Measurements from ENCODE around the gene VEGFA.

VEGFA gene

DNA sequence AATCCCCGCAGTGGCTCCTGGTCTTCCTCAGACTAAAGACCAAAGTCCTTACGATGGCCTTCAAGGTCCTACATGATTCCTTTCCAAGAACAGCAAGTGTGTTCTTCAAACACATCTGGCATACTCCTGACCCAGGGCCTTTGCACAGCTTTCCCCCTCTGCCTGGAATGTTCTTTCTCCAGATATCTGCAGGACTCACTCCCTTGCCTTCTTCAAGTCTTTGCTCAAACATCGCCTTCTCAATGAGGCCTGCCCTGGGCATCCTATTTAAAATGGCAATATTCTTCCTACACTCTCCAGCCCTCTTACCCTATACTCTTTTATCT is 30.2 kb downstream of the VEGFA start:
- Histone ChIP-seq H3K14ac (ENCODE audit: low read length) (no peak overlapping the region), H3K9me3 (ENCODE audit: insufficient read depth, low read depth, low read length) (no peaks in the 10 kb centered on the region), H3K23ac (ENCODE audit: low read length) (no peak overlapping the region), H3K79me2 (ENCODE audit: control insufficient read depth, insufficient read depth, low read length, poor library complexity) (peaks cover 2% of the 10 kb centered on the region), H3K36me3 (ENCODE audit: control insufficient read depth in 1 of 2, insufficient read depth in 2 of 2, low read length in 2 of 2) (no peaks in the 10 kb centered on the region), H3K4me2 (ENCODE audit: low read length) (no peak overlapping the region), H2BK120ac (ENCODE audit: insufficient read depth, low read length, poor library complexity) (no peak overlapping the region), H3K18ac (ENCODE audit: low read length) (no peak overlapping the region), H3K27ac (ENCODE audit: low read depth, low read length) (no peak overlapping the region), H4K12ac (ENCODE audit: low read depth, low read length) (no peak overlapping the region), H4K91ac (ENCODE audit: low read depth, low read length) (peak overlapping the region; percentile 94), H3K27me3 (ENCODE audit: insufficient read depth, low read length) (no peaks in the 10 kb centered on the region), H2AFZ (ENCODE audit: insufficient read depth, low read length, poor library complexity) (no peak overlapping the region), H2BK5ac (ENCODE audit: low read depth, low read length, poor library complexity) (no peak overlapping the region), H2BK12ac (ENCODE audit: low read length) (peak overlapping the region; percentile 76), H3K79me1 (ENCODE audit: low read length) (peaks cover 33% of the 10 kb centered on the region), H3K4me3 (ENCODE audit: low read depth, low read length) (no peak overlapping the region), H3K4ac (ENCODE audit: low read depth, low read length) (no peak overlapping the region), H2AK5ac (ENCODE audit: low read length) (peak overlapping the region; percentile 36), H3K4me1 (ENCODE audit: control insufficient read depth in 1 of 2, insufficient read depth in 2 of 2, low read length in 2 of 2) (peaks cover 36 to 44% of the 10 kb centered on the region in 2 experiments), H4K8ac (ENCODE audit: low read depth, low read length) (no peak overlapping the region), H3K9ac (ENCODE audit: low read length) (no peak overlapping the region)
- WGBS (ENCODE audit: extremely low coverage, insufficient coverage, insufficient read length), result no CpG with 5 or more reads among the region's 3 CpGs
- no peak for DNase-seq

- WGBS (ENCODE audit: extremely low coverage, insufficient coverage, insufficient read length), result no CpG with 5 or more reads among the region's 10 CpGs
- Histone ChIP-seq H3K36me3 (ENCODE audit: control insufficient read depth in 1 of 2, insufficient read depth in 2 of 2, low read length in 2 of 2) (no peaks in the 10 kb centered on the region), H2AFZ (ENCODE audit: insufficient read depth, low read length, poor library complexity) (no peak overlapping the region), H3K4me2 (ENCODE audit: low read length) (no peak overlapping the region), H4K91ac (ENCODE audit: low read depth, low read length) (peak overlapping the region; percentile 44), H3K27me3 (ENCODE audit: insufficient read depth, low read length) (no peaks in the 10 kb centered on the region), H3K79me2 (ENCODE audit: control insufficient read depth, insufficient read depth, low read length, poor library complexity) (peaks cover 2% of the 10 kb centered on the region), H2AK5ac (ENCODE audit: low read length) (peak overlapping the region; percentile 79), H3K4me1 (ENCODE audit: control insufficient read depth in 1 of 2, insufficient read depth in 2 of 2, low read length in 2 of 2) (peaks cover 39 to 47% of the 10 kb centered on the region in 2 experiments), H3K27ac (ENCODE audit: low read depth, low read length) (no peak overlapping the region), H3K4ac (ENCODE audit: low read depth, low read length) (no peak overlapping the region), H3K9ac (ENCODE audit: low read length) (no peak overlapping the region), H4K8ac (ENCODE audit: low read depth, low read length) (no peak overlapping the region), H3K79me1 (ENCODE audit: low read length) (peaks cover 36% of the 10 kb centered on the region), H4K12ac (ENCODE audit: low read depth, low read length) (no peak overlapping the region), H3K9me3 (ENCODE audit: insufficient read depth, low read depth, low read length) (no peaks in the 10 kb centered on the region), H3K4me3 (ENCODE audit: low read depth, low read length) (no peak overlapping the region), H2BK5ac (ENCODE audit: low read depth, low read length, poor library complexity) (no peak overlapping the region), H3K23ac (ENCODE audit: low read length) (no peak overlapping the region), H2BK120ac (ENCODE audit: insufficient read depth, low read length, poor library complexity) (peak overlapping the region; percentile 26), H2BK12ac (ENCODE audit: low read length) (peak overlapping the region; percentile 1), H3K14ac (ENCODE audit: low read length) (no peak overlapping the region), H3K18ac (ENCODE audit: low read length) (no peak overlapping the region)
- peak in 1 of 2 donors; percentile 9 for DNase-seq
Observed at GRCh38 chr6:43800746-43801494, 30.9 kb downstream of the VEGFA start.

- no peak overlapping the region for H2AFZ ChIP-seq (ENCODE audit: insufficient read depth, low read length, poor library complexity)
- H3K4me3 ChIP-seq (ENCODE audit: low read depth, low read length), result no peak overlapping the region
- H3K18ac ChIP-seq (ENCODE audit: low read length), result no peak overlapping the region
- H4K8ac ChIP-seq (ENCODE audit: low read depth, low read length), result no peak overlapping the region
- no peak overlapping the region for H3K14ac ChIP-seq (ENCODE audit: low read length)
- H3K9me3 ChIP-seq (ENCODE audit: insufficient read depth, low read depth, low read length), result no peaks in the 10 kb centered on the region
- no peak for DNase-seq
- H2AK5ac ChIP-seq (ENCODE audit: low read length), result peak overlapping the region; percentile 55
- peak overlapping the region; percentile 29 for H2BK12ac ChIP-seq (ENCODE audit: low read length)
- no peak overlapping the region for H3K27ac ChIP-seq (ENCODE audit: low read depth, low read length)
- H3K9ac ChIP-seq (ENCODE audit: low read length), result no peak overlapping the region
- H3K4ac ChIP-seq (ENCODE audit: low read depth, low read length), result no peak overlapping the region
- no peaks in the 10 kb centered on the region for H3K27me3 ChIP-seq (ENCODE audit: insufficient read depth, low read length)
- peaks cover 2% of the 10 kb centered on the region for H3K79me2 ChIP-seq (ENCODE audit: control insufficient read depth, insufficient read depth, low read length, poor library complexity)
- H3K79me1 ChIP-seq (ENCODE audit: low read length), result peaks cover 36% of the 10 kb centered on the region
- H3K4me2 ChIP-seq (ENCODE audit: low read length), result no peak overlapping the region
- H4K91ac ChIP-seq (ENCODE audit: low read depth, low read length), result peak overlapping the region; percentile 30
- H2BK120ac ChIP-seq (ENCODE audit: insufficient read depth, low read length, poor library complexity), result no peak overlapping the region
- no peaks in the 10 kb centered on the region for H3K36me3 ChIP-seq (ENCODE audit: control insufficient read depth in 1 of 2, insufficient read depth in 2 of 2, low read length in 2 of 2)
- no peak overlapping the region for H3K23ac ChIP-seq (ENCODE audit: low read length)
- H4K12ac ChIP-seq (ENCODE audit: low read depth, low read length), result no peak overlapping the region
- H3K4me1 ChIP-seq (ENCODE audit: control insufficient read depth in 1 of 2, insufficient read depth in 2 of 2, low read length in 2 of 2), result peaks cover 43 to 52% of the 10 kb centered on the region in 2 experiments
- WGBS (ENCODE audit: extremely low coverage, insufficient coverage, insufficient read length), result no CpG with 5 or more reads among the region's 16 CpGs
- H2BK5ac ChIP-seq (ENCODE audit: low read depth, low read length, poor library complexity), result peak overlapping the region; percentile 8
Observed at GRCh38 chr6:43801495-43802181, 31.6 kb downstream of the VEGFA start.

DNA sequence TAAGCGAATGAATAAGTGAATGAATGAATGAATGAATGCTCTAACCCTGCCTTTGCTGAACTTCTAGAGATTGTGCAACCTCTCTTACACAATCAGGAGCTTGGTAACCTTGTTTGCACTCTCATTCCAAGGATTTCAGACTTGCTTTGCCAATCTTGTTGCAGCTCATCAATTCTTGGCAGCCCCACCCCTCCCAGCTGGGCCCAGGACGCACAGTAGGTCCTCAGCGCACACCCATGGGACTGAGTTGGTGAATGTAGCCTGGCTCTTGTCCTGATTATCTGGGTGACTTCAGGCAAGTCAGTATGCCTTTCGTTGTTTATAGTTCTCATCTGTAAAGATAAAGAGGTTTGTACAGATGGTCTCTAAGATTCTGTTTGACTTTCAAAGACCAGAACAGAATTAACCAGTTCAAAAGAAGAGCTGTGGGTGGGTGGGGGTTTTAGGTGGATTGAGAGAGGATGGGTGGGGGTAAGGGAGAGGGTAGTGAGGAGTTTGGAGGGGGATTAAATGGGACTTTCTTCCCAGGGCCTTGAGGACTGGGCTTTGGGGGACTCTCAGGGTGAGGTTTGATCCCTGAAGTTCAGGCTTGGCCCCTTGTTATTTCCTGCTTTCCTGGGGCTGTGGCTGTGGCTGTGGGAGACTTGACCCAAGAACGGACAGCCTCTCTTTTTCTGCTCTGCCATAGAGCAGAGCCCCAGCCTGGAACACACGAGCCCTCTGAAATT is 33.2 kb downstream of the VEGFA start:
- whole genome bisulfite sequencing (ENCODE audit: extremely low coverage, insufficient coverage, insufficient read length), result no CpG with 5 or more reads among the region's 6 CpGs
- Histone ChIP-seq H3K79me2 (ENCODE audit: control insufficient read depth, insufficient read depth, low read length, poor library complexity) (peaks cover 2% of the 10 kb centered on the region), H2AFZ (ENCODE audit: insufficient read depth, low read length, poor library complexity) (no peak overlapping the region), H2AK5ac (ENCODE audit: low read length) (peak overlapping the region; percentile 17), H4K91ac (ENCODE audit: low read depth, low read length) (peak overlapping the region; percentile 77), H3K18ac (ENCODE audit: low read length) (no peak overlapping the region), H2BK120ac (ENCODE audit: insufficient read depth, low read length, poor library complexity) (peak overlapping the region; percentile 37), H4K12ac (ENCODE audit: low read depth, low read length) (no peak overlapping the region), H3K9me3 (ENCODE audit: insufficient read depth, low read depth, low read length) (no peaks in the 10 kb centered on the region), H3K36me3 (ENCODE audit: control insufficient read depth in 1 of 2, insufficient read depth in 2 of 2, low read length in 2 of 2) (no peaks in the 10 kb centered on the region), H3K79me1 (ENCODE audit: low read length) (peaks cover 28% of the 10 kb centered on the region), H3K23ac (ENCODE audit: low read length) (no peak overlapping the region), H3K27ac (ENCODE audit: low read depth, low read length) (peak overlapping the region; percentile 70), H2BK5ac (ENCODE audit: low read depth, low read length, poor library complexity) (peak overlapping the region; percentile 68), H2BK12ac (ENCODE audit: low read length) (peak overlapping the region; percentile 38), H3K4me3 (ENCODE audit: low read depth, low read length) (no peak overlapping the region), H3K9ac (ENCODE audit: low read length) (no peak overlapping the region), H3K4me2 (ENCODE audit: low read length) (no peak overlapping the region), H3K4me1 (ENCODE audit: control insufficient read depth in 1 of 2, insufficient read depth in 2 of 2, low read length in 2 of 2) (peaks cover 44 to 53% of the 10 kb centered on the region in 2 experiments), H4K8ac (ENCODE audit: low read depth, low read length) (no peak overlapping the region), H3K14ac (ENCODE audit: low read length) (no peak overlapping the region), H3K4ac (ENCODE audit: low read depth, low read length) (no peak overlapping the region), H3K27me3 (ENCODE audit: insufficient read depth, low read length) (no peaks in the 10 kb centered on the region)
- DNase-seq, result peak in 1 of 2 donors; percentile 58

Measured in trophoblast cell (in vitro differentiated cells and primary cell).